ENCODE results near the gene ACOT8. TPM values are rescaled to one million over a fixed set of nuclear protein-coding genes. Genes with fewer than 3 reads are reported as not detected.

The ACOT8 gene
- total and polyA plus RNA-seq, 8 donors = 19.3 to 28.7 (median 22.0) TPM

- TF ChIP-seq CTCF (IDR thresholded peaks at IDR 0.05) = no peak
- no peaks in the 10 kb centered on the region for H3K9me3 ChIP-seq
- ATAC-seq = no peak
- intact Hi-C loops (cut with DNase I) = no loop called here
- H3K4me3 ChIP-seq = no peak overlapping the region
- no peak for DNase-seq
- H3K27me3 ChIP-seq = no peaks in the 10 kb centered on the region
- H3K36me3 ChIP-seq = peaks cover 0 to 70% of the 10 kb centered on the region in 2 donors
- H3K4me1 ChIP-seq = peaks cover 2 to 23% of the 10 kb centered on the region in 2 donors
- no peak overlapping the region for H3K27ac ChIP-seq
Observed at GRCh38 chr20:45840700-45841198, 16.4 kb downstream of the ACOT8 start.

GRCh38 chr20:45836841-45837240, 20.4 kb downstream of the ACOT8 start:
- no peak overlapping the region for H3K27ac ChIP-seq
- intact Hi-C loops (cut with DNase I) = no loop called here
- H3K27me3 ChIP-seq = no peaks in the 10 kb centered on the region
- H3K4me1 ChIP-seq = peaks cover 20 to 49% of the 10 kb centered on the region in 2 donors
- no peak for ATAC-seq
- peaks cover 0 to 31% of the 10 kb centered on the region in 2 donors for H3K36me3 ChIP-seq
- H3K9me3 ChIP-seq = no peaks in the 10 kb centered on the region
- no peak overlapping the region for H3K4me3 ChIP-seq
- no peak for DNase-seq
- no peak for TF ChIP-seq CTCF (IDR thresholded peaks at IDR 0.05)

- intact Hi-C loops (cut with DNase I) = no loop called here
- Histone ChIP-seq H3K36me3 (peaks cover 0 to 20% of the 10 kb centered on the region in 2 donors), H3K27ac (peak overlapping the region in 1 of 2 donors; percentile 88), H3K27me3 (no peaks in the 10 kb centered on the region), H3K9me3 (no peaks in the 10 kb centered on the region), H3K4me1 (peaks cover 20 to 47% of the 10 kb centered on the region in 2 donors), H3K4me3 (peak overlapping the region in 1 of 2 donors; percentile 73)
- ATAC-seq = no peak
- DNase-seq = no peak
- no peak for TF ChIP-seq CTCF (IDR thresholded peaks at IDR 0.05)
Observed at GRCh38 chr20:45835825-45836224, 21.4 kb downstream of the ACOT8 start.

- no peak for TF ChIP-seq CTCF (IDR thresholded peaks at IDR 0.05)
- peaks cover 20 to 47% of the 10 kb centered on the region in 2 donors for H3K4me1 ChIP-seq
- H3K27me3 ChIP-seq = no peaks in the 10 kb centered on the region
- peaks cover 0 to 16% of the 10 kb centered on the region in 2 donors for H3K36me3 ChIP-seq
- peak overlapping the region in 1 of 2 donors; percentile 88 for H3K27ac ChIP-seq
- intact Hi-C loops (cut with DNase I) = no loop called here
- DNase-seq (no peak), ATAC-seq (no peak)
- H3K4me3 ChIP-seq = peak overlapping the region in 1 of 2 donors; percentile 73
- no peaks in the 10 kb centered on the region for H3K9me3 ChIP-seq
Observed at GRCh38 chr20:45835329-45835765, 21.8 kb downstream of the ACOT8 start.

- DNase-seq (no peak), ATAC-seq (no peak)
- peaks cover 20 to 47% of the 10 kb centered on the region in 2 donors for H3K4me1 ChIP-seq
- H3K4me3 ChIP-seq = peak overlapping the region; percentile 66 to 73
- peak overlapping the region in 1 of 2 donors; percentile 88 for H3K27ac ChIP-seq
- TF ChIP-seq CTCF (IDR thresholded peaks at IDR 0.05) = no peak
- H3K36me3 ChIP-seq = peaks cover 0 to 10% of the 10 kb centered on the region in 2 donors
- no peaks in the 10 kb centered on the region for H3K9me3 ChIP-seq
- intact Hi-C loops (cut with DNase I) = no loop called here
- H3K27me3 ChIP-seq = no peaks in the 10 kb centered on the region
Observed at GRCh38 chr20:45834797-45835161, 22.4 kb downstream of the ACOT8 start.

Data from left lung (tissue), 10 donors.